ENCODE measurements around the gene CTSO.

Gene CTSO, protein sequence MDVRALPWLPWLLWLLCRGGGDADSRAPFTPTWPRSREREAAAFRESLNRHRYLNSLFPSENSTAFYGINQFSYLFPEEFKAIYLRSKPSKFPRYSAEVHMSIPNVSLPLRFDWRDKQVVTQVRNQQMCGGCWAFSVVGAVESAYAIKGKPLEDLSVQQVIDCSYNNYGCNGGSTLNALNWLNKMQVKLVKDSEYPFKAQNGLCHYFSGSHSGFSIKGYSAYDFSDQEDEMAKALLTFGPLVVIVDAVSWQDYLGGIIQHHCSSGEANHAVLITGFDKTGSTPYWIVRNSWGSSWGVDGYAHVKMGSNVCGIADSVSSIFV
- 16.9 reads per million, percentile 43 among the genes with 10 or more reads in this experiment for total RNA-seq

DNA sequence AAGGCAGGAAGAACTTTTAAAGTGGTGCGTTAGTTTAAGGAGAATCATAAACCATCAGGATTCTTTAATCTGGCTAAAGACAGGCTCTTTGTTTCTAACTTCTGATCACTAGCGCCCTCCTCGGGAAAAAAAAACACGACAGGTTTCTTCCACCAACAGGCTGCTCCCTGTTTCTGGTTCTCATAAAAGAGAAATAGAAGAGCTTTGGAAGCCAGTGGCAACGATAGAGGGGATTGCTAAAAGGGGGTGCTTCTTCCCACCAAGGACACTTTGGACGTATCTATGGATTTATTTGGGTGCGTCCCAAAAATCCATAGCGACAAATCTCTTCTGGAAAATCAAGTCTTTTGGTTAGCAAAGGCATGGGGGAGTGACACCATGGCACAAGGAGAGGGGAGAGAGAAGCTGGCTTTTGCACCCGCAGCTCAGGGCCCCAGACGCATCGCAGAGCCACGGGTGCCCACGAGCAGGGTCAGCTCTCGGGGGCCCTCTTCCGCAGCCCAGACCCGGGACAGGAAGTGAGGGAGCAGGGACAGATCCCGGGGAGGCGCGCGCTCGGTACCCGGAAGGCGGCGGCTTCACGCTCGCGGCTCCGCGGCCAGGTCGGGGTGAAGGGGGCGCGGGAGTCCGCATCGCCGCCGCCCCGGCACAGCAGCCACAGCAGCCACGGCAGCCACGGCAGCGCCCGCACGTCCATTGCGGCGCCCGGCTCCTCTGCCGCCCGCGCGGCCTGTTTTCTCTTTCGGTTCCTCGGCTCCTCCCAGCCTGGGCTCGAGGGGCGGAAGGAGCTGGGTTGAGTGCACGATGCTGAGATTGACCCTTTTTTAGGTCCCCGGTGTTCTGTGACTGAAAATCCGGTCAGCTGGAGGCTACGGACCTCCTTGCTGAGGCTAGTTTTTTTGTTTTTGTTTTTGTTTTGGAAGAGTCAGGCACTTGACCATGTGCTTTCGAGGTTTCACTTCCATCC, at the start of gene CTSO:
Gene CTSO, minus strand, starts transcription at position 716 of the 967 bp plus-strand sequence. Its CDS starts 19 bp downstream, at position 697.
- peak; percentile 43 for DNase-seq

DNA sequence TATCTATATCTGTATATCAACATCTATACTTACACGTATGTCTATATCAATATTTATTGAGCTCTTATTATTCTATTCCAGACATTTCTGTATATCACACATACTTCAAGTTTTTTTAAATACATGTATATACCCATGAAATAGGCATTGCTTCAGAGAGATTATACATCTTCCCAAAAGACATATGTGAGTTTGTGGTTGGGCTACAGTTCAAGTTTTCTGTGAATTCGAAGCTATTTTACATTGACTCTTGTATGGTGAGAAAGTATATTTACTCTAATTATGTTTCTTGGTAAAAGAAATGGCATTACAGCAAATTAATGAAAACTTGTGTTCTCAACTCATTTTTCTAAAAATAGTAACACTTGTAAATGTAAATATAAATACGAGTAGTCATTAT, 46.8 kb upstream of the CTSO start:
- no peak for DNase-seq

DNA sequence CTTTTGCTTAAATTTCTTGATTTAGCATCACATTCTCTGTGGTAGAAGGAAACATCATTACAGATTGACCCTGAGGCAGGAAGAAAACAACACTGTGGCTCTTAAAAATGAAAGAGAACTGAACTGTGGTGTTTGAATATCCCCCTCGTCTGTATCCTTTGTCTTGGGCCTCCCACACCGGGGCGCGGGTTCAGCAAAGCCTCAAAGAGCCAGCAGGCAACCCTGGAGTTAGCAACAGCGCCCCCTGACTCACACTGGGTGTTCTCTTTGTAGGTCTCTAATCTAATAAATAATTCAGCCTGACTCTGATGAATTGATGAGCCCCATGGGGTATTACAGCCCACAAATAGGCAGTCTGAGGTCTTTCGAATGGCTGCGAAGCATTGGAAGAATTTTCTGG, 46.1 kb upstream of the CTSO start:
- no peak for DNase-seq

DNA sequence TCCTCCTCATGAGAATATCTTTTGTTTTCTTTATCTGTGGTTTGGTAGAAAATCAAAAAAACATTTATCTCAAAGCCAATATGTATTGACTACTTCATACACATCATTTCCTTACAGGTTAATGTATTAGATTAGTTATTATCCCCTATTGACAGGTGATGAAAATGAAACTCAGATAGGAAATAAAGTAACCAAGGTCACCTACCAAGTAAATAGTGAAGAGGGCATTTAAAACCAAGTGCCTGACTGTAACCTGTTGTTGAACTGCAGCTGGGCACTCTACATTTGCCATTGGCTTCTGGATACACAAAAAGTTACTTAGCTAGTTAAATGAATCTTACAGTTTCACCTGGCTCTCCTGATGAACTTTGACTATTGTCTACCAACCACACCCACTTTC, 41.4 kb upstream of the CTSO start:
- DNase-seq, result no peak

DNA sequence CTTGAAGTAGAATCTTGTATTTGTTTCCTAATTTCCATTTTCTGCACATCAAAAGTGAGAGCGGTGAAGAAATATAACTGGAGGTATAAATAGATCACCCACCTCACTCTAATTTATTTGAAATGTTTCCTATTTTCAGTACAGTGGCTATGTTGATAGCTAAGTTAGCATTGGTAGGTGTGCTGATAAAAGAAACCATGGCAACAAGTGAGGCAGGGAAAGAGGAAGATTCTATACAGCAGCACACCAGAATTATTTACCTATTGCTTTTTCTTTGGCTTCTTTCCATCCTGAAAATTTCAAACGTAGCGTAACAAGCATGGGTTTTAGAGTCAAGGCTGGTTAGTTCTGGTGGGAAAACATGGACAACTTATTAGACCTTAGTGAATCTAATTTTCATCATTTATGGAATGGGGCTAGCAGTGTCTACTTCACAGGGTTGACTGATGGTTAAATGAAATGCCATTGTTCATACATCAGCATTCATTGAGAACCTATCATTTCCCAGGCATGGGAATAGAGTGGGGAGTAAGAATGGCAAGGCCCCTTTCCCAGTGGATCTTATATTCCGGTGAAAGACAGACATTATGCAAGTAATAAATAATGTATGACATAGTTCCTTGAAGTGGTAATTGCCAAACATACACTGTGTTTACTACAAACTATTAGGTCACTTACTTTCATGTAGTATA, 30.6 kb upstream of the CTSO start:
- DNase-seq, result no peak

DNA sequence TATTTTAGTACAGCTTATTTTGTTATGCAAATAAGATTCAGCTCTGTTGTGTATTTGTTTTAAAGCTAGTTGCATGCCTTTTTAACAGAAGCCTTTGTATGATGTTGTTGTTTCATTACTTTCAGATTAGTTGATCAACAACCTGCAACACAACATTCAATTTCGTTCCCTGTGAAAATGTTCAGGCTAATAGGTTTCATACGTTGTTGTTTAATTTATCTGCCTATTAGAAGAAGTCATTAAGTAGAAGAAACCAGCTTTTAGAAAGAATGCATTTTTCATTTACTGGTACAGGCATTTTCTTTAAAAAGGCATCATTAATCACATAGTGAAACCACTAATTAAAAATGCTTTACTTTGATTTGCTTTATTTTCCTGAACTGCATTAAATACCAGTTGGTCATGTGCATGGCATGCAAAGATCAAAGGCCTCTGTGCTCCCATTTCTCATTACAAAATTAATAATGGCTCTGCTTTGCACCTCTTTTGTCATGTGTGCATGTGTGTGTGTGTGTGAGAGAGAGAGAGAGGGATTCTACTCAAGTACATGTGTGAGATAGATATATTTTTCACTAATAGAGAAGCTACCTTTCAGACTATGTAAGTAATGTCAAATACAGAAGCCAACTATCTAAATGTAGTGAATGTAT, 29.2 kb upstream of the CTSO start:
- no peak for DNase-seq

DNA sequence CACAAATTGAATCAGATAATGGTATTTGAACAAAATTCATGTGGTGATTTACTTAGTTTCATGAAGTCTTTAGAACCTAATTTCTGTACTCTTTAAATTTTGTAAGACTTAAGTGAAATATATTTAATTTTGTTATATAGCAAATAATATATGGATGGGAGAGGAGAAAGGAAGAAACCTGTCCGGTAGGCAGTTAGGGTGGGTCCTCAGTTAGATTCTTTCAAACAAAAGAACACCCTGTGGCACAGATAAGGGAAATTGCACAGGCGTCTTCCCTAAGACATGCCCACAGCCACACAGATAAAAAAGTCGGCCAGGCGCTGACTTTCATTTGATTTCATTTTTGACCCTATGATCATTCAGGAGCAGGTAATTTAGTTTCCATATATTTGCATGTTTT, 25.1 kb upstream of the CTSO start:
- DNase-seq, result no peak

DNA sequence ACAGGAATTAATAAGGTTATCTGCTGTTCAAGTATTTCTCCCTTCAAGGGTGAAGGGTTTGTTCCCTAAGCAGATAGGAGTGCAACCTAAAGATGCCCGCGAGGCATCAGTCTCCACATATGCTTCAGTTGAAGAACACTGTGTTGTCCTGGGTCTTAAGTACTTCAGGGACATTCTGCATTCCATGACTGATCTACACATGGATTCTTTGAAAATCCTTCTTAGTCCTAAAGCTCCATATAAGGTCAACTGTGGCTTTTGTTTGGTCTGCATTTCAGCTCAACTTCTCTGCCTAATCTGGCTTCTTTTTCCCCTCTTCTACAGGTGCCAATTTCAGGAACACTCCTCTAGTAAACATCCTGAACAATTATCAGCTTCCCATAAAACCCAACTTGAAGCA, 21.8 kb upstream of the CTSO start:
- no peak for DNase-seq

DNA sequence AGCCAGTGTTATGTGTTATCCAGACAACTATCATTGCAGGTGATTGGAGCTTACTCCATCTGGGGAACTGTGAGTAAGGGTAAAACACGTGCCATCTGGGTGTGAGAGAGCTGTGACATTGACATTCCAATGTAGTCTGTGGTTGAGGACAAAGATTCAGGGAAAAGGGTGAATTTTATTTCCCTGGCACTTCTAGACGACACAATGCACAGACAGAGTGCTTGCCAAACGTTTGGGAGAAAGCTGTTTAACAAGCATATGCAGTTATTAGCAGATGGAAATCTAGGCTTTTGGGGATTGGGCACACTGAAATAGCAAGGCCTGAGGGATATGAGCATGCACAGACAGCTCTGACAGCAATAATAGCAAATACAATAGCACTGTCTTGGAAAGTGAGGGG, 21.3 kb upstream of the CTSO start:
- no peak for DNase-seq

DNA sequence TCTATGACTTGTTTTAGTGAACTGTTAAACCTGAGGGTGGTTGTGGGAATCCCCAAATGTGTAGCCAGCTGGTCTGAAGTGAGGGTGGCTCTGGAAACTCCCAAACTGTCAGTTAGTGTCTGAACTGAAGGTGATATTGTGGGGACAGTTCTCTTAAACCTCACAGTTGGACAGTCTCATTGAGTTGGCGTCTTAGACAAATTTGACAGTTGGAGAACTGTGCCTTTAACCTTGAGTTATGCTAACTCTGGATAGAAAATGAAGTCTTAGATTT, 20.7 kb upstream of the CTSO start:
- no peak for DNase-seq

DNA sequence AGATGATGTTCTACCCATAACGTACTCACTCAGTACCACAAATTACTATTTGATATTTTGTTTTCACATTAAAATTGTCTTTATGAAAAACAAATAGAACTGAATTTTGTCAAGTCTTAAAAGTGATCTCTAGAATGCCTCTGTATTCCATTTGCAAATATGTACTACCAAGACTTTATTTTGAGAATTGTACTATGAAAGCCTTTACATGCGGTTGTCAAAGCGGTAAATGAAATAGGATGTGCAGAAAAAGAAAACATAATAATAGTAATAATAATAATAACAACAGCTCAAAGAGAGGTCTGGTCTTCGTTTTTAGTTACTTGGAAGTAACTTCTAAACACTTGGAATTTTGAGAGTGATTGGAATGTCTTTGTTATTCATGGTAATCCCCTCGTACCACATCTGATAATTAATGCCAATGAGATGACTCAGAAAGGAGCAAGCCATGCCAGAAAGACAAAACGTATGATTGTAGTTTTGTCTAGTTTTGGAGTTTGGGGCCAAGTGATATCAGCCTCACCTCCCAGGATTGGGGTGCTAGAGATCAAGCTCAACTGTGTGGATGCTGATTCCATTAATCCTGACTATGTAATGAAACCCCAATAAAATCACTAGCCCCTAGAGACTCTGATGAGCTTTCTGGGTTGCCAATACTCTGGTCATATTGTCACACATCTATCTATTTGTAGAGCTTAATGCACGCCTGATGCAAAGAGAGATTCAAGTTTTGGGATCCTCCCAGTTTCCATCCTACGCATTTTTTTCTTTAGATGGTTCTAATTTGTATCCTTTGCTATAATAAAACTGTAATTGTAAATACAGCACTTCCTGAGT, 20.2 kb upstream of the CTSO start:
- no peak for DNase-seq

DNA sequence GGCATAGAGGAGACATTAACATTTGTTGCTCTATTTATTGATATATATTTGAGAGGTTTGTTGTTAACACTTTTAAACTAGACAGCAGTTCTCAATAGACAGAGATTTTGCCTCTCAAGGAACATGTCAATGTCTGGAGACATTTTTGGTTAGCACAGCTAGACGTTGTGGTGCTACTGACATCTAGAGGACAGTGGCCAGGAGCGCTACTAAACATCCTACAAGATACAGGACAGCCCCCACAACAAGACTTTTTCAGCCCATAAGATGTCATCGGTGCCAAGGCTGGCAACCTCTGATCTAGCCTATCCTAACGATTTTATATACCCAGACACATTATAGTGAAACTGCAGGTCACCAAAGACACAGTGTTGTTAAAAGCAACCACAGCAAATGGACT, 18.4 kb upstream of the CTSO start:
- no peak for DNase-seq

DNA sequence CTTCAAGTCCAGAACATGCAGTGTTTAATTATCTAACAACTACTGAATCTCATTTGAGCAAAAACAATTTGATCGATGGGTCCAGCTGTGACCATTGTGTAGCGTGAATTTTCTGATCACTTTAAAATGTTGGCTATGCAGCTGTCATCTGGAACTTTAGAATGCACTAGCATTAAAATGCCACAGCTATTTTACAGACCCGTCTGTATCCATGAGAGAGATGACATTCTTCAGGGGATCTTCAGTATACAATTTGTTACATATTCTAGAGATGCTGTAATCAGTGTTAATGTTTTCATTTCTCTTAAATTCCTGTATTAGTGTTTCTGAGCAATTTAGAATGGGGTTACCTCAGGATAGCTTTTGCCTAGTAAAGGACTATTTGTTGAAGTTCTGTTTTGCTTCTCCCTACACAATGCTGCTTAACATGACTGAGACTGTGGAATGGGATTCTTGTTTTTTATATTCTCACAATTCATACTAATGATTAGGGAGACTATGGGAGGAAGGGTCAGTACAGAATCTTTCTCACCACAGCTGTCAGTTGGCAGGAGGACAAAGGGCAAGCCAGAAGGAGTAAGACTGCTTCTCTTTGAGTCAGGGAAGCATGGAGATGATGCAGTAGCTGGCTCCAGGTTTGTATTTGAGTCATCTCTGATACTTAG, 13.2 kb upstream of the CTSO start:
- DNase-seq, result no peak

DNA sequence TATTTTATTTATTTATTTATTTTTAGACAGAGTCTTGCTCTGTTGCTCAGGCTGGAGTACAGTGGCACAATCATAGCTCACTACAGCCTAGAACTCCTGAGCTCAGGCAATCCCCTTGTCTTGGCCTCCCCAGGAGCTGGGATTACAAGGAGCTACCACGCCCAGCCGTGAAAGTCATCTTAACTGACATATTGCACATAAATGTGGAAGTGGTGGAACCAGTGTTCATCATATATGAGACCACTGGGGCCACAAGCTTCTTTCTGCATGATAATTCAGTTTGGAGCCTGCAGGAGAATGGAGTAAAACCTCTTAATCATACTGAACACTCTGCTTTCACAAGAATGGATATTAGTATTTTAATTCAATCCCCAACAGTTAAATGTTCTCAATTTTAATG, 12.5 kb upstream of the CTSO start:
- DNase-seq, result no peak

DNA sequence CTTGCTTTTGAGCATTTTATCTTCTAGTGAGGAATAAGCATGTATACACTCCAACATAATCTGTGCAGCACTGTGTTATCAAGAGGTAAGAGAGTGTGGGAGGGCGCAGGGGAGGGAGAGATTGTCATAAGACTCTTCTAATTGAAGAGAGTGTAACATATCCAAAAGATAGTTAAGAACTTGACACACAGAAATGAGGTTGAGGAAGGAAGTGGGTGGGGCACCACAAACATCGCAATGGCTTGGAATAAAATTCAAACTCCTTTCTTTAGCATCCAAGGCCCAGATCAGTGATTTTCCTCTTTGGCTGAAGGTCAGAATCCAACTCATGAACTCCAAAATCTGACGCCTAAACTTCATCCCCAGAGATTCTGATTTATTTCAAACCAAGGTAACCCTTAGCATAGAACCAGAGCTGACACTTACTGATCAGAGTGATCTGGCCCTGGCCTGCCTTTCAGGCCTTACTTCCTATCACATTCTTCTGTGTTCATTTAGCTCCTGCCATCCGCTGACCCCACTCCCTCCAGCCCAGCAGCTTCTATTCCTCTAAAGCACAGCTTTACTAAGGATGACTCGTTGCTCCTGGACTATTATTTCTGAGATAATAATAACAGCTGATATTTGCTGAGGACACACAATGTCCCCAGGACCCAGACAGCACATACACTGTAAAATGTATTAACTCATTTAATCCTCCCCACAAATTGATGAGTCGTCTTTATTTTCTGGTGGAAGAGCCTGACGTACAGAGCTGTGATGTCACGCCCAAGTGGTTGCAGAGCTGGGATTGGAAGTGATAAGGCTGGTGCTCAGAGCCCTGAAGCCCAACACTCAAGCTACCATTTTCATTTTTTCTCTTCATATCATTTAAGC, 10.6 kb upstream of the CTSO start:
- DNase-seq, result no peak

DNA sequence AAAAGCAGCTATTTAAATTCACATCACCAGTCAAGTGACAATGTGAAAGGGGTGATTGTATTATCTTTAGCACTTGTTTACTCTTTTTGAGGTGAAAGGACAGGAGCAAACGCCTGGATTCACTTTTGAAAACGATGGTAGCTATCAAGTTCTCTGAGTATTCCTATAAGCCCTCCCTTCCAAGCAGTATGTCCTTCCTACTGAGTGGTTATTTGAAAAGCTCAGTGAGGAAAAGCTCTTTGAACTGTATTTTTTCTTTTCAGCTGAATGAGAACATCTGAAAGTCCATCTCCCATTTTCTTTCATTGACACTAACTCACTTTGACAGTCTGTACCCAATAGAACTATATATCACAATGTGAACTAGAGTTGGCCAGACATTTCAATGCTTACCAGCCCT, 9.1 kb upstream of the CTSO start:
- DNase-seq, result no peak

DNA sequence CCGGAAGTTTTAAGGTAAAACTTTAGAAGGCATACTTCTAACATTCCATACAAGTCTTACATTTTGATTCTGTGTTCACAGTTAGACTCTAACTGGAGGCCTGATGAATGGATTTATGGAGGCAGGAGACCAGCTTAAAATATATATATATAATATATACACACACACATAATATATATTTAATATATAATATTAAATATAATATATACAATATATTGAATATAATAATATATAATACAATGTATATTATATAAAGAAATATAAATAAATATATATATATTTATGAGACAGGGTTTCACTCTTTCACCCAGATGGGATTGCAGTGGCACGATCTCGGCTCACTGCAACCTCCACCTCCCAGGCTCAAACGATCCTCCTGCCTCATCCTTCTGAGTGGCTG, 7.9 kb upstream of the CTSO start:
- no peak for DNase-seq

DNA sequence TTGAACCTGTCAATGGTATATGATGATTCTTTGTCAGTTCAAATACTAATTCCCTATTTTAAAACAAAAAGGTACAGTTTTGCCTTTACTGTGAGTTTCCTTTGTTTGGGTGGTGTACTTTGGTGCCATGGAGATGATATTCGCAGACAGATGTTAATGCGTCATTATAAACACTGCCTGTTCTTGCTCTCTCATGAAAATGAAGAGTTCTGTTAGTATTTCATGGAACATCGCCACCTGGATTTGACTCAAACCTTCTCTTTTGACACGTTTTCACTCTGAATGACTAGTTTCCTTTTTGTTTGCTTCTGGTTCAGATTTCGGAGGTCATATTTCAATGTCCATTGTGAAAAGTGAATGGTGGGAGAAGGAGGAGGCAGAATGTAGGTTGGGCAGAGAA, 6.9 kb upstream of the CTSO start:
- DNase-seq, result no peak

DNA sequence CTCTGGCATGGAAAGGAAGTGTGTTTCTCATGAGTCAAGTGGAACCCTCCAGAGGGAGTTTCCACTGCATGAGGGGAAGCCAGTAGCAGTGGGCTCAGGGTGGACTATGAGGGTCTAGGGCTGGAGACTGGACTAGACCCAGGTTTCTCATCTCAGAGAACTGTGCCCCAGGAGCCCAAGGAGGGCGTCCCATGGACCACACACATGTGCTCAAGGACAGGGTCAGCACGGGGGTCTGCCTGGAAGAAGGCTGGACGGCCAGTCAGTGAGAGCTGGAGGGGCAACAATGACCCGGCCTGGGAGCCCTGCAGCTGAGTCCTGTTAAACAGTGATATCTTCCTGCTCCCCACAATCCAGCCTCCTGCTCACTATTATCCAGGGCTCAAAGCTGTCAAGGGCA, 5.8 kb upstream of the CTSO start:
- no peak for DNase-seq

DNA sequence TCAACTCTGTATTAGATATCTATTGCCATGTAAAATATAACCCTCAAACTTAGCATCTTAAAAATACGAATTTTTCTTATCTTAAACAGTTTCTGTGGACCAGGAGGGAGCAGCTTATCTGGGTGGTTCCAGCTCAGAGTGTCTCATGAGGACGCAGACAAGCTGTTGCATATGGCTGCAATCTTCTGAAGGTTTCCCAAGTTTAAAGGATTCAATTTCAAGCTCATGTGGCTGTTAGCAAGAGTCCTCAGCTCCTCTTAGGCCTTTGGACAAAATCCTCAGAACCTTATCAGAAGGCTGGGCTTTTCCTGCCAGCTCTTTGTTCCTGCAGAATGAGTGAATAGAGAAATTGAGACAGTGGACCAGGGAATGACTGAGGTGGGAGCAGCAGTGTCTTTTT, 2.8 kb upstream of the CTSO start:
- no peak for DNase-seq

DNA sequence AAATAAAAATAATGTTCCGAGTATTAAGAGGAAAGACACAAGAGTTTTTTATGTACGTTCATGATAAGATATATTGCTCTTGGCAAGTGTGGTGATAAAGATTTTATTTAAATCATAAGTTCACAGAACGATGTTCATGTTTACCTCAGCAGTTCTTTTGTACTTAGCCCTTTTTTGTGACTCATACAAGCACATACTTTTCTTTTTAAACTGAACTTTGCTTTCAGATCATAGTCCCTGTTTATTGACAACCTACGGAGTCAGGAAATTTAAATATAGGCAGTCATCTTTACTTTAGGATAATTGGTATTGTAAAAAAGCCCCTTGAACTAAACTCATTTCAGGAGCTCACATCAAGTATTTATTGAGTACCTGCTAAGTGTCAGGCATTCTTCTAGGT, 1.3 kb upstream of the CTSO start:
- no peak for DNase-seq
